Heart right ventricle (tissue), 16 donors: Measurements from ENCODE around the gene TVP23C. TPM values are rescaled to one million over a fixed set of nuclear protein-coding genes. Genes with fewer than 3 reads are reported as not detected.

Source experiments
- ATAC-seq, 8 donors: fragments of 200-7000 bp; cut with Tn5 transposase; one replicate each; pipeline ENCODE4 v1.9.1; 2020; ENCODE audit warnings: mild to moderate bottlenecking in 8 of 8, moderate library complexity in 8 of 8, moderate number of reproducible peaks in 1 of 8
- DNase-seq, 2 donors: peaks; one replicate each; pipeline ENCODE4 v3.0.0-alpha.2; 2020
- H3K27ac ChIP-seq, 10 donors: fragments of 200-600 bp; sonication (generic) in 2 of 10; one replicate each; pipeline versions ENCODE4 v1.5.0 to v1.8.0; 2020 to 2022; ENCODE audit warnings: mild to moderate bottlenecking in 3 of 10
- H3K27me3 ChIP-seq, 7 donors: fragments of 200-600 bp; one replicate each; pipeline ENCODE4 v1.8.0; 2021 to 2022; ENCODE audit warnings: mild to moderate bottlenecking in 2 of 7
- H3K36me3 ChIP-seq, 9 donors: fragments of 200-600 bp; sonication (generic) in 1 of 9; one replicate each; pipeline versions ENCODE4 v1.5.0 to v1.8.0; 2020 to 2022; ENCODE audit warnings: mild to moderate bottlenecking in 2 of 9
- H3K4me1 ChIP-seq, 9 donors: fragments of 200-600 bp; sonication (generic) in 1 of 9; one replicate each; pipeline versions ENCODE4 v1.5.0 to v1.8.0; 2020 to 2022; ENCODE audit warnings: mild to moderate bottlenecking in 4 of 9
- H3K4me3 ChIP-seq, 10 donors: fragments of 200-600 bp; sonication (generic) in 2 of 10; one replicate each; pipeline versions ENCODE4 v1.5.0 to v1.8.0; 2020 to 2022; ENCODE audit warnings: mild to moderate bottlenecking in 7 of 10, moderate library complexity in 2 of 10
- H3K9me3 ChIP-seq, 11 donors: fragments of 200-600 bp in 10 of 11; sonication (generic) in 2 of 11; one replicate each; pipeline versions ENCODE4 v1.5.0 to v1.8.0; 2013 to 2022; ENCODE audit warnings: mild to moderate bottlenecking in 2 of 11, control low read depth in 1 of 11, moderate library complexity in 1 of 11
- CTCF ChIP-seq, 9 donors: fragments of 200-600 bp; sonication (generic) in 2 of 9; IDR thresholded peaks; one replicate each; pipeline versions ENCODE4 v1.5.0 to v1.8.0; 2021 to 2022; ENCODE audit warnings: antibody characterized with exemption in 9 of 9, mild to moderate bottlenecking in 5 of 9, moderate library complexity in 1 of 9
- WGBS, 2 donors: extraction: QIAGEN DNeasy Blood & Tissue Kit; methylation state at CpG; one replicate each; pipeline ENCODE4 v1.1.7; 2013; ENCODE audit warnings: inconsistent platforms in 1 of 2; 5-methylcytosine and 5-hydroxymethylcytosine counted together
- intact Hi-C, 10 donors: fragments of 100-400 bp; cut with DNase I; formaldehyde crosslinking; loops; one replicate each; pipeline versions ENCODE4 v1.11.1 to v1.14.2; 2022
- polyA plus RNA-seq, 2 donors: library from polyadenylated mRNA; stranded (reverse); fragments of 200-250 nt; gene quantifications; one replicate each; pipeline ENCODE4 v1.2.3, GENCODE V29; 2013
- total RNA-seq, 10 donors: library from RNA; stranded (reverse); fragmentation: NEBNext Ultra II Directional in 3 of 10; extraction: Animal tissue kit (Norgen Biotek cat#: 25700) in 3 of 10; gene quantifications; one replicate each; pipeline versions ENCODE4 v1.2.1 to v1.2.4, GENCODE V29; 2021 to 2023
- donor health status: Arrhythmogenic right ventricular cardiomyopathy.
- donor health status: ischemic (EF 13 %, LVEDD 7.1; RV severe dilation, severe dysfunction).
- donor health status: healthy with polysubstance abuse.
- donor health status: DM: no; HTN: yes; CAD: no.
- donor health status: DM: no; HTN: no; CAD: no.
- donor health status: ischemic (EF 25% LVEDD 6.9; RV normal size, moderate dysfunction).
- donor health status: ischemic (EF 25% LVEDD 5.7; RV mildly dilated, moderate dysfunction).
- donor health status: healthy.
- donor health status: DM: yes; HTN: yes; CAD: no.
- donor health status: Ischemic cardiomyopathy.
- donor health status: ischemic (EF 35%, LVEDD 5.7; RV mildly dilated, moderate dysfunction).
- donor health status: nonischemic (EF 11% LVEDD 7.7; RV severe dilation, severe dysfunction).
- donor health status: DM: yes; HTN: yes; CAD: no.
- donor health status: PGD.
- donor health status: ischemic (EF 29% LVEDD 5.4; RV normal size, mild dysfunction).
- donor health status: nonischemic (EF 23%, LVEDD 6.1; RV moderate dilation, normal function).

Gene TVP23C
- total and polyA plus RNA-seq, 12 donors: 2.0 to 8.2 (median 4.8) TPM

GRCh38 chr17:15490634-15491261 lies 72.5 kb downstream of the TVP23C start:
- Histone ChIP-seq H3K4me3 (no peak overlapping the region), H3K36me3 (no peaks in the 10 kb centered on the region), H3K27ac (peak overlapping the region; percentile 58 to 81 (median 70)), H3K27me3 (no peaks in the 10 kb centered on the region), H3K4me1 (peaks cover 4 to 18% (median 10%) of the 10 kb centered on the region in 9 donors), H3K9me3 (no peaks in the 10 kb centered on the region)
- intact Hi-C loops: loop anchor here in 1 of 10 donors (5.0 kb wide), 1 partner anchor 33 kb away; no protein-coding TSS in a partner anchor
- 37 to 52% methylated on average over 11 of the region's 11 CpGs for WGBS, 2 donors
- ATAC-seq (peak; percentile 65 to 97 (median 92)), DNase-seq (peak; percentile 63 to 71)
- no peak for TF ChIP-seq CTCF (IDR thresholded peaks at IDR 0.05)

GRCh38 chr17:15488557-15488956 lies 74.7 kb downstream of the TVP23C start:
- H3K9me3 ChIP-seq: no peaks in the 10 kb centered on the region
- WGBS, 2 donors: 51 to 74% methylated on average over 2 of the region's 2 CpGs
- H3K27me3 ChIP-seq: no peaks in the 10 kb centered on the region
- no peak for ATAC-seq
- H3K36me3 ChIP-seq: peaks cover 0 to 5% (median 0%) of the 10 kb centered on the region in 9 donors
- TF ChIP-seq CTCF (IDR thresholded peaks at IDR 0.05): no peak
- no peak overlapping the region for H3K4me3 ChIP-seq
- H3K4me1 ChIP-seq: peaks cover 4 to 18% (median 10%) of the 10 kb centered on the region in 9 donors
- intact Hi-C loops: loop anchor here in 1 of 10 donors (5.0 kb wide), 1 partner anchor 66 kb away; no protein-coding TSS in a partner anchor
- no peak overlapping the region for H3K27ac ChIP-seq
- no peak for DNase-seq

- ATAC-seq (no peak), DNase-seq (no peak)
- 61 to 68% methylated on average over 4 of the region's 4 CpGs for WGBS, 2 donors
- Histone ChIP-seq H3K27me3 (no peaks in the 10 kb centered on the region), H3K27ac (no peak overlapping the region), H3K36me3 (peaks cover 0 to 14% (median 0%) of the 10 kb centered on the region in 9 donors), H3K9me3 (no peaks in the 10 kb centered on the region), H3K4me3 (no peak overlapping the region), H3K4me1 (peaks cover 0 to 5% (median under 1%) of the 10 kb centered on the region in 9 donors)
- intact Hi-C loops: loop anchor here in 1 of 10 donors (5.0 kb wide), 1 partner anchor 63 kb away; no protein-coding TSS in a partner anchor
- TF ChIP-seq CTCF (IDR thresholded peaks at IDR 0.05): no peak
These were observed 78.2 kb downstream of the TVP23C start for GRCh38 chr17:15485045-15485444.

- intact Hi-C loops: no loop called here
- Histone ChIP-seq H3K4me1 (peaks cover 0 to 20% (median 10%) of the 10 kb centered on the region in 9 donors), H3K27me3 (no peaks in the 10 kb centered on the region), H3K27ac (no peak overlapping the region), H3K9me3 (no peaks in the 10 kb centered on the region), H3K36me3 (peaks cover 0 to 14% (median 0%) of the 10 kb centered on the region in 9 donors), H3K4me3 (no peak overlapping the region)
- WGBS, 2 donors: 66 to 78% methylated on average over 4 of the region's 4 CpGs
- no peak for DNase-seq
- no peak for ATAC-seq
- no peak for TF ChIP-seq CTCF (IDR thresholded peaks at IDR 0.05)
These were observed 79.9 kb downstream of the TVP23C start for GRCh38 chr17:15483431-15483830.
